OCI-LY3 (cell line): ENCODE data around the gene CYB561A3.

Experiments
- H2AFZ ChIP-seq: fragments of 200-600, 300-600 bp; shearing (Covaris generic); 2 replicates; pipeline ENCODE4 v1.6.0; 2014; ENCODE audit warnings: antibody characterized with exemption, low read depth, low read length
- H3K27ac ChIP-seq: fragments of 200-600, 300-600 bp; sonication (generic); 2 replicates; pipeline ENCODE4 v1.5.1; 2014; ENCODE audit warnings: mild to moderate bottlenecking, low read length, moderate library complexity, mixed read lengths
- H3K27me3 ChIP-seq: fragments of 200-600, 300-600 bp; sonication (generic); 2 replicates; pipeline ENCODE4 v1.6.1; 2014; ENCODE audit warnings: low read depth, low read length, mixed read lengths
- H3K36me3 ChIP-seq: fragments of 200-600, 300-600 bp; sonication (generic); replicated peaks from 2 replicates; pipeline ENCODE3; 2014; ENCODE audit warnings: low read depth, low read length, mixed read lengths
- H3K4me1 ChIP-seq: fragments of 300-600, 200-600 bp; sonication (generic); 2 replicates; pipeline ENCODE4 v1.6.1; 2014; ENCODE audit warnings: low read length, mixed read lengths
- H3K4me2 ChIP-seq: fragments of 200-600, 300-600 bp; sonication (generic); 2 replicates; pipeline ENCODE4 v1.6.1; 2014; ENCODE audit warnings: low read length, mixed read lengths
- H3K4me3 ChIP-seq: fragments of 300-600, 200-600 bp; sonication (generic); 2 replicates; pipeline ENCODE4 v1.5.1; 2014; ENCODE audit warnings: antibody characterized with exemption, mild to moderate bottlenecking, low read length, moderate library complexity
- H3K79me2 ChIP-seq: fragments of 300-600, 200-600 bp; shearing (Covaris generic); 2 replicates; pipeline ENCODE4 v1.6.1; 2014; ENCODE audit warnings: mild to moderate bottlenecking, low read length, mixed read lengths
- H3K9ac ChIP-seq: fragments of 300-600, 200-600 bp; shearing (Covaris generic); 2 replicates; pipeline ENCODE4 v1.6.0; 2014; ENCODE audit warnings: mild to moderate bottlenecking, low read length, moderate library complexity
- H3K9me3 ChIP-seq: fragments of 200-600, 300-600 bp; shearing (Covaris generic); 2 replicates; pipeline ENCODE4 v1.6.1; 2014; ENCODE audit warnings: low read length, mixed read lengths; ENCODE audit not compliant: insufficient read depth
- H4K20me1 ChIP-seq: fragments of 200-600, 300-600 bp; sonication (generic); 2 replicates; pipeline ENCODE4 v1.6.1; 2016; ENCODE audit warnings: low read length, mixed read lengths; ENCODE audit not compliant: insufficient read depth
- EZH2phosphoT487 ChIP-seq: fragments of 200-600 bp; shearing (Covaris generic); IDR thresholded peaks from 2 replicates; pipeline ENCODE4 v1.6.1; 2018; ENCODE audit warnings: antibody characterized with exemption, mixed run types, low read depth
- TF ChIP-seq, protein P1 (sequence below): fragments of 200-600, 300-600 bp; sonication (generic); IDR thresholded peaks from 2 replicates; pipeline ENCODE4 v1.5.1; 2014; ENCODE audit warnings: antibody characterized with exemption, low read length, low read depth

The CYB561A3 gene

DNA sequence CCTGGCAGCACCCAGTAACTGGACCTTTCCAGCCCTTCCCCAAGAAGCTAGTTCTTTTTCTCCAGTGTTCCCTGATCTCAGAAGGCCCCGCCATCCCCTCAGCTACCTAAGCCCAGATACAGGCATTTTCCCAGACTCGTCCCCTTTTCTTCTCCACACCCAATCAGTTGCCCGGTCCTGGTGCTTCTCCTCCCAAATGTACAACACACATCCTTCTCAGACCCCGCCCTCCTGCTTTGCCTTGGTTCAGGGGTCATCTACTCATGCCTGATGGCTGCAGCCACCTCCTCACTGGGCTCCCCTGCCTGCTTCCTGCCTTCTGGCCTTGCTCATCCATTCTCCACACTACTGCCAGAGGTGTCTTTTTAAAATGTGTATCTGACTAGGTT lies 22.2 kb downstream of the CYB561A3 start:
- H3K9ac ChIP-seq = no peak overlapping the region
- peaks cover 17% of the 10 kb centered on the region for H3K4me1 ChIP-seq
- H3K4me2 ChIP-seq = no peak overlapping the region
- H3K4me3 ChIP-seq = no peak overlapping the region
- H3K9me3 ChIP-seq = no peaks in the 10 kb centered on the region
- H3K27me3 ChIP-seq = no peaks in the 10 kb centered on the region
- no peaks in the 10 kb centered on the region for H4K20me1 ChIP-seq
- TF ChIP-seq, protein P1, sequence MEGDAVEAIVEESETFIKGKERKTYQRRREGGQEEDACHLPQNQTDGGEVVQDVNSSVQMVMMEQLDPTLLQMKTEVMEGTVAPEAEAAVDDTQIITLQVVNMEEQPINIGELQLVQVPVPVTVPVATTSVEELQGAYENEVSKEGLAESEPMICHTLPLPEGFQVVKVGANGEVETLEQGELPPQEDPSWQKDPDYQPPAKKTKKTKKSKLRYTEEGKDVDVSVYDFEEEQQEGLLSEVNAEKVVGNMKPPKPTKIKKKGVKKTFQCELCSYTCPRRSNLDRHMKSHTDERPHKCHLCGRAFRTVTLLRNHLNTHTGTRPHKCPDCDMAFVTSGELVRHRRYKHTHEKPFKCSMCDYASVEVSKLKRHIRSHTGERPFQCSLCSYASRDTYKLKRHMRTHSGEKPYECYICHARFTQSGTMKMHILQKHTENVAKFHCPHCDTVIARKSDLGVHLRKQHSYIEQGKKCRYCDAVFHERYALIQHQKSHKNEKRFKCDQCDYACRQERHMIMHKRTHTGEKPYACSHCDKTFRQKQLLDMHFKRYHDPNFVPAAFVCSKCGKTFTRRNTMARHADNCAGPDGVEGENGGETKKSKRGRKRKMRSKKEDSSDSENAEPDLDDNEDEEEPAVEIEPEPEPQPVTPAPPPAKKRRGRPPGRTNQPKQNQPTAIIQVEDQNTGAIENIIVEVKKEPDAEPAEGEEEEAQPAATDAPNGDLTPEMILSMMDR = no peak
- TF ChIP-seq EZH2phosphoT487 = no peak
- H3K79me2 ChIP-seq = no peaks in the 10 kb centered on the region
- no peak overlapping the region for H2AFZ ChIP-seq
- peaks cover 13% of the 10 kb centered on the region for H3K36me3 ChIP-seq
- H3K27ac ChIP-seq = no peak overlapping the region

DNA sequence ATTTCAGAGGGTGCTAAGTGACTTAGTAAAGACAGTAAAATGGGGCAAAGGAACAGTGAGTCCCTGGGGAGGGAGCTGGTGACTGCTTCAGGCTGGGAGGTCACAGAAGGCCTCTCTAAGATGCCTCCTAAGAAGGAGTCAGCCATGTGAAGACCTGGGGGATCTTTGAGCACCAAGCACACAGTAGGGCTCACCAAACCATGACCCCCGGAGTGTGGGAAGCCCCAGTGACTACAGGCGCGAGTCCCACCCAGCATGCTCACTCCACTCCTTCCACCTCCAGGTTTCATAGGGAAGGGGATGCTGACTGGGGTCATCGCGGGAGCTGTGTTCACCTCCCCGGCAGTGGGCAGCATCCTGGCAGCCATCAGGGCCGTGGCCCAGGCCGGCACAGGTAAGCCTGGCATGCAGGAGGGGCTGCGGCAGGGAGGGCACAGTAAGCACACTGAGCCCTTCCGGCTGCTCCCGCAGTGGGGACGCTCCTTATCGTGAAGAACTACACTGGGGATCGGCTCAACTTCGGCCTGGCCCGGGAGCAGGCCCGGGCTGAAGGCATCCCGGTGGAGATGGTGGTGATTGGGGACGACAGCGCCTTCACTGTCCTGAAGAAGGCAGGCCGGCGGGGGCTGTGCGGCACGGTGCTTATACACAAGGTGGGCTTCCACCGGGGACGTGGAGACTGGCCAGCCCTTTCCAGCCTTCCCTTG lies 22.7 kb downstream of the CYB561A3 start:
- Histone ChIP-seq H3K4me1 (peaks cover 19% of the 10 kb centered on the region), H3K27me3 (no peaks in the 10 kb centered on the region), H3K79me2 (peaks cover 2% of the 10 kb centered on the region; the same call in 1 of the 2 replicates), H3K4me3 (no peak overlapping the region), H3K9ac (no peak overlapping the region), H3K27ac (no peak overlapping the region), H2AFZ (no peak overlapping the region), H3K36me3 (peaks cover 12% of the 10 kb centered on the region), H4K20me1 (no peaks in the 10 kb centered on the region), H3K4me2 (no peak overlapping the region), H3K9me3 (no peaks in the 10 kb centered on the region)
- no peak for TF ChIP-seq EZH2phosphoT487
- TF ChIP-seq, protein P1 = no peak

DNA sequence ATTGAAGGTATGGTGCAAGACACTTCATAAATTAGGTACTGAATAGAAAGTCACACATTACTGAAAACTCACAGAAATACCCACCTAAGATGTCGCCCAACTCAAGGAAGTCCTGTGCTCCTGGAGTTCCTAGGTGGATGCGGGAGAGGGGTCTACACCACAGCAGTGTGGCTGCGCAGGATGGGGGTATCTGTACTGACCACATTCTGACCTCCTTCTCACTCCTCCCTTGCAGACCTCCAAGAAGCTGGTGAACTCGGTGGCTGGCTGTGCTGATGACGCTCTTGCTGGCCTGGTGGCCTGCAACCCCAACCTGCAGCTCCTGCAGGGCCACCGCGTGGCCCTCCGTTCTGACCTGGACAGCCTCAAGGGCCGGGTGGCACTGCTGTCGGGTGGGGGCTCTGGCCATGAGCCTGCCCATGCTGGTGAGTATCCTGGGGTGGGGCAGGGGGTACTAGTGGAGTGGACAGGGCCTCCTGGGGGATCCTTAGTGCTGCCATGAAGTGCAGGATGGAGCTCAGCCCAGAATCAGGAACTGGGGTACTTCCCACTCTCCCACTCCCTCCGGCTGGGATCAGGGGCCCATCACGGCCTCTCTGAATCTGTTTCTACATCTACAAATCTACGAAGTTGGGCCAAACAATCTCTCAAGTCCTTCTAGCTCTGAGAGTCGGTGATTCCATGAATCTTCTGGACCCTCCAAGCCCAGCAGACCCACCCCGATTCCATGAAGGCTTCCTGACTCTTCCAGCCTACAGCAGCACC lies 23.8 kb downstream of the CYB561A3 start:
- Histone ChIP-seq H4K20me1 (no peaks in the 10 kb centered on the region), H3K4me1 (peaks cover 24% of the 10 kb centered on the region), H3K36me3 (peaks cover 10% of the 10 kb centered on the region), H2AFZ (no peak overlapping the region), H3K4me2 (no peak overlapping the region), H3K27ac (no peak overlapping the region), H3K9ac (no peak overlapping the region), H3K79me2 (peaks cover 12% of the 10 kb centered on the region), H3K4me3 (no peak overlapping the region), H3K27me3 (no peaks in the 10 kb centered on the region), H3K9me3 (no peaks in the 10 kb centered on the region)
- no peak for TF ChIP-seq EZH2phosphoT487
- TF ChIP-seq, protein P1 = no peak
